SK-N-DZ (cell line): ENCODE results near the gene OPCML. TPM values are rescaled to one million over a fixed set of nuclear protein-coding genes. Genes with fewer than 3 reads are reported as not detected.

Source experiments
- DNase-seq: peaks from one replicate; pipeline ENCODE4 v3.0.0-alpha.2; 2015; ENCODE audit warnings: low spot score
- polyA plus RNA-seq, 2 experiments: library from polyadenylated mRNA; depleted of rRNA; stranded (reverse); fragments of >200 nt; gene quantifications; 2 replicates each; pipeline ENCODE4 v1.2.3, GENCODE V29; 2014

The OPCML gene
- not detected in 2 replicates for polyA plus RNA-seq (2014; cell fraction: cytosol; rRNA removed)
- not detected in 2 replicates for polyA plus RNA-seq (2014; cell fraction: nucleus; rRNA removed)

DNA sequence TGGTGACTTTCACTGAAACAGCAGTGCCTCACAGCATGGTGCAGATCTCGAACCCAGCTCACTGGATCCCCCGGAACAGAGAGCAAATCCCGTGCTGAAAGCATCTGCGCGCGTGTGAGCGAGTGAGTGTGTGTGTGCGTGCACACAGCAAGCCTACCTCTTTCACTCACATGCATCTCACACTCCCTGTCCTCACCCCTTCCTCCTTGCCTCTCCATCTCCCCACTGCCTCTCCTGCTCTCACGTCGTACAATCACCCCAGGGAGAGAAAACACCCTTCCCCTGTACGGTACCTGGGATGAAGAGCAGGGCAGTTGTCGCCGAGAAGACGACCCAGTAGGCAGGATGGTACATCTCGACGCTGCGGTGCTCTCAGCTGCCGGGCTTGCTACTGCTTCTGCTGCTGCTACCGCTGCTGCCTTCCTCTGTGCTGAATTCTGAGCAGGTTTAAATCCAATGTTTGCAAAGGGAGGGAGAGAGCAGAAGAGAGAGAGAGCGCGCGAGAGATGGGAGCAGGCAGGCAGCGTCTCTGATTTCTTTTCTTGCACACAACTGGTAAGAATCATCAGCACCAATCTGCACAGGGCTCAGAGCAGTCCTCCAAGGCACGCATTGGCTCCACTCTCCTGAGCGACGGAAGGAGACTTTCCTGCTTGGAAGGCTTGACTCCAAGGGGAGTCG lies at the start of gene OPCML:
Gene OPCML, minus strand, starts transcription at position 531 of the 681 bp plus-strand sequence.
- DNase-seq: no peak

GRCh38 chr11:133581091-133581490 lies 48.8 kb upstream of the OPCML start:
- no peak for DNase-seq

DNA sequence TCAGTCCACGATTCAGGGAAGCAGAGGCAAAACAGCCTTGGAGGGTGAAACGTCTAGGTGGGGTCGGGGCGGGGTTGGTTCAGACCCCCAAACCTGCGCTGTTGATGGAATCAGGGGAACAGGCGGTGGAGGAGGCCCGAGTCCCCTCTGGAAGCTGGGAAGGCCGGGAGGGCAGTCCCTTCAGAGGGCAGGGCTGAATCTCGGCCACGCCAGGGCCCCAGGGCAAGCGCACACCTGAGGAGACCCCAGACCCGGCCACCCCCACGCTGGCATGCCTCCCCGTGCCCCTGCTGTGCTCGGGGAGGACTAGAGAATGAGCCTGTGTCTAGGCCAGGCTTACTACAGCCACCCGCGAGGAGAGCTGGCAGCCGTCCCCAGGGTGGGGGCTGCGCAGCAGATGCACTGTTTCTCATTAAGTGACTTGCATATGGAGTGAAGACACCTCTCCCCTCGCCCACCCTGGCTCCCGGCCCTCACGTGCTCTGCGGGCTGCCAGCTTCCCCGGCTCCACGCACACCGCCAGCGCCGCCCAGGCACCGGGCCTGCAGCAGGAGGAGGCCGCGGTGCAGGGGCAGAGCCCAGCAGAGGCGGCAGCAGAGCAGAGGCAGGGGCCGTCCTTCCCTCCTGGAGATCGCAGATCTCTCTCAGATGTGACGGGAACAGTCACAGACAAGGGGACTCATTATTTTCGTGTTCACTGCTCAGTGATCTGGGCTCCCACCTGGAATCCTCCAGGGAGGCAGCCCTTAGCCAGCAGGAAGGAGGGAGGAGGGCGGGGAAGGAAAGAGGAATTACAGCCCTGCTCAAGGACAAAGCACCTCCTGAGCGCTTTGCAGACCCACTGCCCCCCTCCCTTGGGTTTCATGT lies 47.1 kb upstream of the OPCML start:
- peak; percentile 1 for DNase-seq

DNA sequence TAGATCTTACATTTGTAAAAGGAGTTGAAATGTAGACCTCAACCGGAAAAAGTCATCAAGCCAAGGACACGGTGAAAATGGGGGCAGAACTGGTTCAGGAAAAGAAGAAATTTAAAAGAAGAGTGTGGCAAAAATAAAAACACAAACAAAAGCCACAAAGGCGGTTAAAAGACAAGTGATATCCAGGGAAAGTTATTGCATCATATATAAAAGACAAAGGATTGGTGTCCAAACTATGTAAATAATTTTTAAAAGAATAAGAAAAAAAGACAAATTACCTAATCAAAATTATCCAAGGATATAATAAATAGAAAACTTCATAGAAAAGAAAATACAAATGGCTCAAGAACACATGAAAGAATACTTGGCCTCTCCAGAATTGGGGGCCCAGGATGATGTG lies 45.1 kb upstream of the OPCML start:
- DNase-seq: no peak

- no peak for DNase-seq
These were observed 44.0 kb upstream of the OPCML start for GRCh38 chr11:133576351-133576750.

DNA sequence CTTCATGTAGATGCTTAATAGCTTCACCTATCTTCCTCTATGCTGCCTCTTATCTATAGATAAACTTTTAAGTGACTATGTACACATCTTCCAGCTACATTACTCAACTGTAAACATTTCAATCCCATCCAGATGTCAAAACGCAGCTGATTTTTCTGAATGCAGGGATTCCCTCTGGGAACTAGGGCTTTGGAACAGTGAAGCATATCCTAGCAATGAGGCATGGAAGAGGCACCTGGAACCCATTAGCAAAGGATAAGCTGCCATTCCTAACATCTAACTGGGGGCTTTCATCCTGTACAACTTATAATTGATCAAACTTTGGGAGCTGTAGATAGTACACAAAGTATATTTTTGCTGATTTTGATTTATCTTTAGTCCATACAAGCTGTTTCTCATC lies 40.8 kb upstream of the OPCML start:
- DNase-seq: no peak

- DNase-seq: no peak
These were observed 38.1 kb upstream of the OPCML start for GRCh38 chr11:133570376-133570775.

DNA sequence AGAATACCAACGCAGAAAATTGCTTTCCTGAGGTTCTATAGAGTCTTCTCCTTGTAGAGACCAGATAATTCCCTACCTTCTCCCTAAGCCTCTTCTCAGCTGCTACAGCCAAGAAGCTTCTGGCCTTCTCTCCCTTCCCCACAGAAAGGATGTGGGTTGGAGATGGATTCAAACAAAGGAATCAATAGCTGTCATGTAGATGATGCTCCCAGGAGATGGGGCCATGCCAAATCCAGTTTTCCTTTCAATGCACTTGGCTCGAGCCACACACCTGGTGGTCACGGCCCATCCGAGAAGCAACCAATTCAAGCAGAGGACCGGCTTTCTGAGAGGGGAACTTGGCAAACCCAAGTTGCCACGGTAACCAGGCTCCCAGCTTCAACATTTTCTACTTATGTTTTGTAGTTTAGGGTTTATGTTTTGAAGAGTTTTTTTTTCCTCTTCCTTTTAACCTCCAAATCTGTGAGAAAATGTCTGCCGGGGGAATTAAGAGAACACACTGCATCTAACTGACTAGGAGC lies 31.3 kb upstream of the OPCML start:
- DNase-seq: no peak

GRCh38 chr11:133560472-133560855 lies 28.2 kb upstream of the OPCML start:
- DNase-seq: no peak

- DNase-seq: no peak
These were observed 27.7 kb upstream of the OPCML start for GRCh38 chr11:133559833-133560471.

DNA sequence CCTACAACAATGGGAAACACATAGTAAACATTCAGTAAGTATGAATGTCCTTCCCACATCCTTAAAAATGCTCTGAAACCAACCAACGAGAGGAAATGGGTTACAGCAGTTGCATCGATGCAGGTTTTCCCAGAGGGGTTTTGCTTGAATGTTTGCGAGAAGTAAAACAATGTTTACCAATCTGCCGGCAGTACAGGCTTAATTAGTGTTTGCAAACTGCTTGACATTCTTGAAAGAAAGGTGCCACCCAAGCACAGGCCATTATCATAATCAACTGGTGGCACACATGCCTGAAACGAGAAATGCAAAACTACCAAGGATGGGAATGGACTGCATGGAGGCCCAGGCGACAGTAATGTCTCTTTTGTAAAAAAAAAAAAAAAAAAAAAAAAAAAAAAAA lies 27.1 kb upstream of the OPCML start:
- no peak for DNase-seq

GRCh38 chr11:133555034-133555433 lies 22.7 kb upstream of the OPCML start:
- no peak for DNase-seq

- DNase-seq: no peak
These were observed 21.8 kb upstream of the OPCML start for GRCh38 chr11:133553885-133554740.

DNA sequence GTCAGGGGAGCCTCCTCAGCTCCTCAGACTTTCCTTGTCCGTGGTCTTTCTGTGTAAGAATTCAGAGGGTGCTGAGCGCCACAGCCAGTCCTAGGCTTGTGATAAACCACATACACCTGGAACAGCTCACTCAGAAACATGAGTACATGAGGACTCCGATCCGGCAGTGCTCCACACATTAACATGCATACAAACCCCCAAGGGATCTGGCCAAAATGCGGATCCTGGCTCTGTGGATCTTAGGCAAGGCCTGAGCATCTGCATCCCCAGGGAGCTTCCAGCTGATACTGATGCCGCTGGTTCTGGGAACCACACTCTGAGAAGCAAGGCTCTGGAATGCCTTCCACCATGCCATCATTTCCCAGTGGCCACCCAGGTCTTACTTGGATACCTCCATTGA lies 20.6 kb upstream of the OPCML start:
- DNase-seq: no peak

GRCh38 chr11:133551064-133551463 lies 18.8 kb upstream of the OPCML start:
- DNase-seq: no peak

- no peak for DNase-seq
These were observed 17.5 kb upstream of the OPCML start for GRCh38 chr11:133549826-133550225.

GRCh38 chr11:133548641-133549040 lies 16.3 kb upstream of the OPCML start:
- no peak for DNase-seq

DNA sequence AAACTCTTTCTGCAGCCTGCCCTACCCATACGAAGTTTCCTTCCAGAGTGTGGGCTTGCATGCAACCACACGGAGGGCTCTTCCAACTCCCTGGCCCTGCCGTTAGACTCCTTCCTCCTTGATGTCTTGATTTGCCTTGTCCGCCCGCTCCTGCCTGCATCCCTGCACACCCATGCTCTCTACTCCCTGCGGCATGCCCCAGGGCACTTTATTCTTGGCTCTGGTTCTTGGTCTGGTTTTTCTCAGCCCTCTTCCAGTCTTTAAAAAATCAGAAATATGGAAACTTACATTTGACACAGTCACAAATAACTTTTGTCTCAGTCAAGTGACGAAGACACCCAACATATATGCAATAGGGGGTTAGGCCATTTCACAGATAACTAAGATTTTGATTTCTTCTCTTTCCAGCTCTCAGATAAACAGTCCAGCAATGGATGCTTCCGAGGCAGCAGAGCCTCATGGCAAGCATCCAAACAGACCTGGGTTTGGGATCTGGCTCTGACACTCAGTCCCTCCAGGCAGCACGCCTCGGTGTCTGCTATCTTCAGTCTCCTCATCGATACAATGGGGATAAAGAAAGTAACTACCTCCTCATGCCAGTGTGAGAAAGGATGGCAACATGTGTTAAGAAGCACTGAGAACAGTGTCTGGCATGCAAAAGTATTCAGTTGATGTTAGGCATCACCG lies 15.7 kb upstream of the OPCML start:
- no peak for DNase-seq

- no peak for DNase-seq
These were observed 13.0 kb upstream of the OPCML start for GRCh38 chr11:133545199-133545803.

DNA sequence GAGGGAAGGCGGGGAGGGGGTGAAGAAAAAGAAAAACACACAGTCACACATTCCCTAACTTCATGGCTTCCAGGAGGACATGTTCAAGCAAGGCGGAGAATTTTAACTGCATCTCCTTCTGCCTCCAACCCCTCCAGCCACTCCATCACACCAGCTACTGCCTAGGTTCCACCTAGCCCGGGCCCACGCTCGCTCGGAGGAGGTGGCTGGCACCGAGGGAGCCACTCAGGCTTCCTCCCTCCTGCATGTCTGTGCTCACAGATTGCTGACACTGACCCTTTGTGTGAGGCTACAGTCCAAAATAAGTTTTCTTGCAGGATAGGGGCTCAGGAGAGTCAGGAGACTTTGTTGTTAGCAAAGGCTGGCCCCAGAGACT lies 9.4 kb upstream of the OPCML start:
- no peak for DNase-seq
